ENCODE data around the gene ZNF397.

Gene ZNF397

GRCh38 chr18:35306588-35307250 is 65.9 kb downstream of the ZNF397 start:
- no peak for DNase-seq

Data from stimulated activated CD8-positive, alpha-beta memory T cell treated with anti-CD3 and anti-CD28 coated beads, Interleukin-4, amount 100 ng/mL, for 48 hours (primary cell).